Germinal center (tissue), 1 donor: ENCODE data around the gene RNF217.

Experiments used
- DNase-seq: peaks from one replicate; pipeline ENCODE4 v3.0.0; 2012; ENCODE audit warnings: mixed read lengths, low spot score

Gene RNF217

DNA sequence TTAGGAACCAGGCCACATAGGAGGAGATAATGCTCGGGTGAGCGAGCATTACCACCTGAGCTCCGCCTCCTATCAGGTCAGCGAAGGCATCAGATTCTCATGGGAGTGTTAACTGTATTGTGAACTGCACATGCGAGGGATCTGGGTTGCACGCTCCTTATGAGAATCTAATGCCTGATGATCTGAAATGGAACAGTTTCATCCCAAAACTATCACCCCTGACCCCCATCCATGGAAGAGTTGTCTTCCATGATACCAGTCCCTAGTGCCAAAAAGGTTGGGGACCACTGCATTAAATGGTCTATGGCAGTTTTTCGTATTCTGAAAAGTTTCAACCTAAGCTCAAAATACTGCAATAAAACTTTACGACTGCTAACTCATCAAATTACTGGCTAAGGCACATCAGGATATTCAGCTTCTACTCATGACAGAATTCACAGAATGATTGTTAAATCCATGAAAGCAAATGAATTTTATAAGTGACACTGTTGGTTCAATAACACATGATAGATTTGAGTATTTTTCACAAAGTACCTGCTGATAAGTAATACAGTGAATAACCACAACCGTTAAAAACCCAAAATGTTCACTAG lies 25.9 kb downstream of the RNF217 start:
- no peak for DNase-seq

GRCh38 chr6:124989136-124989983 lies 27.1 kb downstream of the RNF217 start:
- DNase-seq: no peak

DNA sequence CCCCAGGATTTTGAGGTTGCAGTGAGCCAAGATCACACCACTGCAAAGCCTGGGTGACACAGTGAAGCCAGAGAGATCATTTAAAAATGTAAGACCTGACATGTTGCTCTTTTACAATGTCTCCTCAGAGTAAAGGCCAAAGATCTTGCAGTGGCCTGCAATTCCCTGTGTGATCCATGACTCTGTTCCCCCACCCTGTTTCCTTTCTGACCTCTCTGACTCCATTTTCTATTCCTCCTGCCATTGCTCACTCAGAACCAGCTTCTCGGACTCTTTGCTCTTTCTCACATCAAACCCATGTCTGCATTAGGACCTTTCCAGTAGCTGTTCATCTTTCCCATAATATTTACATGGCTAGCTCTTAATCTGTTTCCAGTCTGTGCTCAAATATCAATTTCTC lies 28.8 kb downstream of the RNF217 start:
- DNase-seq: no peak

GRCh38 chr6:124991764-124992295 lies 29.6 kb downstream of the RNF217 start:
- no peak for DNase-seq

DNA sequence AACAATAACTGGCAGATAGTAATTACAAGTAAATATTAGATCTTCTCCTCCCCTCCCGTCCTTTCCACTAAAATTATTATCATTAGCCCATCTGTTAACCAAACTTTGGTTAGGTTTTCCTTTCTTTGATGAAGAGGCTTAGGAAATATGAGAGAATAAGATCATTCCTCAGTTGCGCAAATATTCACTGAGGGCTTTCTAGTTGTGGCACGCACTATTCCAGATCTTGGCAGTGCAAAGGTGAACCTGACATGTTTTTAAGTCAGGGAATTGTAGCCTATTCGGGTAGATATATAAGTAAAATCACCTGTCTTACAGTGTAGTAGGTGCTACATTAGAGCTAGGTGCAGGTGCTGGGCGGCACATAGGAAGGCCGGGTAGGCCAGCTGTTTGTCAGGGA lies 31.1 kb downstream of the RNF217 start:
- no peak for DNase-seq

- no peak for DNase-seq
Observed at GRCh38 chr6:124994648-124995047, 32.4 kb downstream of the RNF217 start.

DNA sequence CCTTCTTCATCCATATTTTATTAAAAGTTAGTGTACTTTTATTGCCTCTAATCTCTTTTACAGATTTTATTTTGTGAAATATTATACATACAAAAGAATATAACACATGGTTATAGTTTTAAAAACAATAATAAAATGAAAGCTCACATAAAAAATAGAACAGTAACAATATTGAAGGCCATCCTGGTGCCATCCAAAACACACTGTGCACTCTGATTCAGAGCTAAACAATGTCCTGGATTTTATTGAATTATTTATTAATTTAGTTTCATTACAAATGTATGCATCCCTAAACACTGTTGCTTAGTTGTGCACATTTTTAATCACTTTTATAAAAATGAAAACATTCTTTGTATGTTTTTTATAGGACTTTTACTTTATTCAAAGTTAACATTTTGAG lies 32.9 kb downstream of the RNF217 start:
- DNase-seq: no peak

DNA sequence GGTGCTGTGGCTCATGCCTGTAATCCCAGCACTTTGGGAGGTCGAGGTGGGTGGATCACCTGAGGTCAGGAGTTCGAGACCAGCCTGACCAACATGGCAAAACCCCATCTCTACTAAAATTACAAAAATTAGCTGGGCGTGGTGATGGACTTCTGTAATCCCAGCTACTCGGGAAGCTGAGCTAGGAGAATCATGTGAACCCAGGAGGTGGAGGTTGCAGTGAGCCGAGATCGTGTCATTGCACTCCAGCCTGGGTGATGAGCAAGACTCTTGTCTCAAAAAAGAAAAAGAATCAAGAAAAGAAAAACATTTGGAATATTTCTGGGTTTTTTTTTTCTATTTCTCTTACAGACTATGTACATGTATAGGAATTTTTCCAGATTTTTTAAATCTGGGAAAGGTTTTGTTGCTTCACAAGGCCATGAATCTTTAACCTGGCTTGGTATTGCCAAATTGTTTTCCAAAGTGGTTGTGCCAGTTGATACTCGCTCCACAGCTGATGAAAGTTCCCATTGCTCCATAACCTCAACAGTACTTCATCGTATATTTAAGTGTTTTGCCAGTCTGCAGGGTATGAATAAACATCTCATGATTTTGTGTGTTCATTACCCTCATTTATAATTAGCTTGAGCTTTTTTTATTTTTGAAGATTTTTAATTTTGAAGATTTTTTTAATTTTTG lies 33.5 kb downstream of the RNF217 start:
- no peak for DNase-seq

DNA sequence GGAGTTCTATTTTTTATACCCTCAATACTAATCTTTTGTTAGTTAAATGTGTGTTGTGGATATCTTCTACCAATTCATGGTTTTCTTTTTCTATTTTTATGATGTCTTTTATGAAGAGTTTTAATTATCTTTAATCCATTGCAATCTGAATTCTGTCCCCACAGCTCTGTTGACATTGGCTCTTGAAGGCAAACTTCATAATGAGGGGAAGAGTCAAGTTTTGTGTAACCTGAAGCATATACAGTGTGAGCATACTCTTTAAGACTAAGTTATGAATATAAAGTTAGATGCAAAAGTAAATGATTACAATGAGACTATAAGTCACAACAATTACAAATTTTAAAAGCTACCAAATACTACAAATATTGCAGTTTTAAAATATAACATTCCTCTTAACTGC lies 34.2 kb downstream of the RNF217 start:
- no peak for DNase-seq

DNA sequence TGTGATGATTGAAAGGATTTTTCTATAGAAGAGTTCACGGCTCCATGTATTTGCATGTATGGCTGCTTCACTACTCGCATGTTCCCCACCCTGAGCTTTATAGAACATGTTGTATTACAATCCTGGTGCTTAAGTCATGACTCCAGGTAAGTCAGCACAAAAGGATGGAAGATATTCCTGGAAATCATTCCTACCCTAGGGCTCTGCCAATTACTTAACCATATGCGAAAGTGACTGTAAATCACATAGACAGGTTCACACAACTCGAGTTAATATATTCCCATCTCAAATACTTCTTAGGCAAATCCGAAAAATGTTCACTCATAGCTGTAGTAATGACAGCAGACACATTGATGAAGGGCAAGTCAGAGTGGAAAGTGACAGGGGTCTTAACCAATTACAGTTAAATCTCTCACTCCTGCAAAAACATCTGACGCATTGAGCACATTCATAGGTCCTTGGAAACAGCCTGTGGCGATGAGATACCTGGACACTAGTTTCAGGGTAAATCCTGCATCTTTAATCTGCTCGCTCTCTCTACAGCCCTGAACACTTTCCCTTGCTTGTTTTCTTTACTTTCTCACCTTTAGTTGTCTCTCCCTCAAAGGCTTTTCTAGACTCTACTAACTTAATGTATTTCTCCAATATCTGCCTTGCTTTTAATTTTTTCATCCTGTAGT lies 35.1 kb downstream of the RNF217 start:
- DNase-seq: no peak

- DNase-seq: no peak
Observed at GRCh38 chr6:124999105-124999764, 37.0 kb downstream of the RNF217 start.

GRCh38 chr6:125001684-125002405 lies 39.6 kb downstream of the RNF217 start:
- DNase-seq: no peak

DNA sequence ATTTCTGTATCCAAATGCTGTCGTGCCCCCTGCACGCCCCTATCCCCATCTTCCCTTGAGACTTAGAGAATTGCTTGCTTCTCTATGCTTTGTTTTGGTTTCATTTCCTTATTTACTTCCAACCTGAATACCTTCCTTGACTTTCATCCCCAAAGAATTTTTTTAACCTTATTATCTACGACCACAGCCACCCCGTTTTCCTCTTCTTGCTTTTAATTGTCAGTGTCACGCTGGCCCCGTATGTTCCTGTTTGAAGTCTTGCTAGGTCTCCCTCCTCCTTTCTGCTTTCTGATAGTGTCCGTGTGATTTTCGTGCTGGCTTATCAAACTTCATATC lies 40.1 kb downstream of the RNF217 start:
- DNase-seq: no peak

GRCh38 chr6:125003070-125003469 lies 40.8 kb downstream of the RNF217 start:
- no peak for DNase-seq

DNA sequence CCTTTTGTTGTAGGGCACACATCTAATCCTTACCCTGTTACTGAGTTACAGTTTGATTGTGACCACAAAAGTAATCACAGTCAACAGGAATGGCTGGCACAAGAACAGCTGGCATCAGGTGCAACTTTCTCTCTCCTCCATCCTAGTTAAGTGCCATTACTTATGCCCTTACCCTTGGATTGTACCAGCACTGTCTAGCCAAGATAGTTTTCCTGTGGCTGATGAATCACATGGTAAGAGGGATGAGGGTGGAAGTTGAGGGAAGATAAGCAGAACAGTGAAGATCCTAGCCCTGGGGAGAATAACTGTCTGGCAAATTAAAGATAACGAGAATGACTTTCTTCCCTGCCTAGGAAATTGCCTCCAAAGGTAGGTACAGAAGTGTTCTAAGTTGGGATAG lies 42.0 kb downstream of the RNF217 start:
- no peak for DNase-seq

DNA sequence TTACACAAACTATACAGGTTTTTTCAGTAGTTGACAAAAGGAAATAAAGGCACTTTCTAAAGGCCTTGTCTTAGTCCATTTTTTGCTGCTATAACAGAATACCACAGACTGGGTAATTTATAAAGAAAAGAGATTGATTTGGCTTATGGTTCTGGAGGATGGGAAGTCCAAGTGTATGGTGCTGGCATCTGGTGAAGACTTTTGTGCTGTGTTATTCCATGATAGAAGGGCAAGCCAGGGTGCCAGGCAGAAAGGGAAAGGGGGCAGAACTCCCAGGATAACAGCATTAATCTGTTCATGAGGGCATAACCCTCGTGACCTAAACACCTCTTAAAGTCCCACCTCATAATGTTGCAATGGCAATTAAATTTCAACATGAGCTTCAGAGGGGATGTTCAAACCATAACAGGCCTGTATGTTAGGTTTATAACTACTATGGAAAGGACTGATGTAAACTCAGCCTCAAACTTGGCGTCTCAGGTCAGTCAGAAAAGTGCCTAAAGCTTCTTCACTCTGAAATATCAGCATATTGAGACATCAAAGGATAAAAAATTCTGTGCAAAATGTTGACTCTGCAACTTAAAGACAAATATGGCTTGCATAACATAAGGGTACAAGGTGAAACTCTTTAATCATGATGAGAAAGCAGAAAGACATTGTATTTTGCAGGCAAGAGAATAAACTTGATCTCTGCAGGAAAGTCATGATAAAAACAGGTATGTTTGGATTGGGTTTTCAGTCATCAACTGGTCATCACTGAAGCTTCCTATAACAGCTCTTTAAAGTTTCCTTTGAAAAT lies 42.8 kb downstream of the RNF217 start:
- no peak for DNase-seq

DNA sequence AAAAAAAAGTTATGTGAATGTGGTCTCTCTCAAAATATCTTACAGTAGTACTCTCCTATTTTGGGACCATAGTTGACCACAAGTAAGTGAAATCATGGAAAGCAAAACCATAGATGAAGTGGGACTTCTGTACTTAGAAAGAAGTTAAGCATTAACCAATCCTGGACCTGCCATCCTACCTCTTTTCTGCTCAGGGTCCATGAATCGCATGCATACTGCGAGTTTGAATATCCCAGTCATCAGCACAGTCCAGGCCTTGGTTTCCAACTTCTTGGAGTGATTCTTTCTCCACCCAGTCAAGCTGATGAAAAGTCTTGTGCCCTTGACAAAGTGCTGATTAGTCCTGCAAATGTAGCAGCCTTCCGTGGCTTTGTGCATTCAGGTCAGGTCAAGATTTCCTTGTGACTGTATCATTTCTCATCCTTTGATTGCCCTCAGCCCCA lies 46.0 kb downstream of the RNF217 start:
- no peak for DNase-seq

- DNase-seq: no peak
Observed at GRCh38 chr6:125008957-125009356, 46.7 kb downstream of the RNF217 start.

DNA sequence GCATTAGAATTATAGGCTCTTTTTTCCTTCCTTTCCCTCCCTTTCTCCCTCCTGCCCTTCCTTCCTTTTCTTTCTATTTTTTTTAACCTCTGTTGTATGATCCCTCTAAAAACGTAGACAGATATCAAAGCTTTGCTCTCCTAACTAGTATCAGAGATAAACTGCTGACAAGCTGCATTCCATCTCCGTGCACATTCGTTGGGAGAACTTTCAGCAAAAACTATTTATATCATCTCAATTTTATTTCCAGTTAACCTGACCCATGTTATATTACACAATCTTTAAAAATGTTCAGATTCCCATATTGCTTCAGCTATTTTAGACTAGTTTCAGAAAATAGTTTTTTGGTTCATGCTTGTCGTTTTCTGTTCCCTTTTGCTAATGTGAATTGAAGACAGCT lies 47.3 kb downstream of the RNF217 start:
- DNase-seq: no peak

GRCh38 chr6:125013938-125014660 lies 51.9 kb downstream of the RNF217 start:
- no peak for DNase-seq
